ENCODE results near the gene KIF23. TPM values are rescaled to one million over a fixed set of nuclear protein-coding genes. Genes with fewer than 3 reads are reported as not detected.

Gene KIF23
- total RNA-seq, 1 donor from 2014 or later = 71.5 TPM

GRCh38 chr15:69414701-69415167, 585 bp downstream of the KIF23 start:
- H3K4me3 ChIP-seq (ENCODE audit: low read depth, low read length) = peak overlapping the region; percentile 84
- DNase-seq (ENCODE audit: low read depth) = no peak
- no peak for TF ChIP-seq CTCF (conservative IDR thresholded peaks at IDR 0.05; ENCODE audit: low read depth, low read length)

- DNase-seq (ENCODE audit: low read depth) = no peak
- TF ChIP-seq CTCF (conservative IDR thresholded peaks at IDR 0.05; ENCODE audit: low read depth, low read length) = no peak
- H3K4me3 ChIP-seq (ENCODE audit: low read depth, low read length) = peak overlapping the region; percentile 84
Measured at GRCh38 chr15:69415381-69415780, 1.2 kb downstream of the KIF23 start.

- DNase-seq (ENCODE audit: low read depth) = no peak
- no peak for TF ChIP-seq CTCF (conservative IDR thresholded peaks at IDR 0.05; ENCODE audit: low read depth, low read length)
Measured at GRCh38 chr15:69417581-69417980, 3.4 kb downstream of the KIF23 start.

GRCh38 chr15:69421498-69421897, 7.3 kb downstream of the KIF23 start:
- no peak for DNase-seq (ENCODE audit: low read depth)
- H3K4me3 ChIP-seq (ENCODE audit: low read depth, low read length) = no peak overlapping the region
- TF ChIP-seq CTCF (conservative IDR thresholded peaks at IDR 0.05; ENCODE audit: low read depth, low read length) = no peak

More at GRCh38 chr15:69417581-69417980, 3.4 kb downstream of the KIF23 start:
- no peak overlapping the region for H3K4me3 ChIP-seq (ENCODE audit: low read depth, low read length)

GRCh38 chr15:69422336-69422895, 8.3 kb downstream of the KIF23 start:
- H3K4me3 ChIP-seq (ENCODE audit: low read depth, low read length) = no peak overlapping the region
- DNase-seq (ENCODE audit: low read depth) = no peak

GRCh38 chr15:69424001-69424400, 9.9 kb downstream of the KIF23 start:
- no peak for DNase-seq (ENCODE audit: low read depth)
- no peak overlapping the region for H3K4me3 ChIP-seq (ENCODE audit: low read depth, low read length)
- no peak for TF ChIP-seq CTCF (conservative IDR thresholded peaks at IDR 0.05; ENCODE audit: low read depth, low read length)

More at GRCh38 chr15:69422336-69422895, 8.3 kb downstream of the KIF23 start:
- TF ChIP-seq CTCF (conservative IDR thresholded peaks at IDR 0.05; ENCODE audit: low read depth, low read length) = no peak

- no peak for DNase-seq (ENCODE audit: low read depth)
- TF ChIP-seq CTCF (conservative IDR thresholded peaks at IDR 0.05; ENCODE audit: low read depth, low read length) = no peak
- no peak overlapping the region for H3K4me3 ChIP-seq (ENCODE audit: low read depth, low read length)
Measured at GRCh38 chr15:69424748-69425413, 10.7 kb downstream of the KIF23 start.

Measured in epithelial cell of proximal tubule (primary cell).